AG04449 (cell line): ENCODE data around the gene TOX2.

Experiments used
- CTCF ChIA-PET: fragments of 350-600 bp; formaldehyde crosslinking; extraction: SDS; loops from one replicate; lab custom pipeline; 2021; ENCODE audit warnings: antibody characterized with exemption; lab: Yijun Ruan, JAX
- POLR2A ChIA-PET: fragments of 400-600, 350-600 bp; formaldehyde crosslinking; extraction: SDS; loops from one replicate; lab custom pipeline; 2020; ENCODE audit warnings: antibody characterized with exemption, inconsistent platforms; lab: Yijun Ruan, JAX
- DNase-seq: peaks from one replicate; pipeline ENCODE4 v3.0.0-alpha.2; 2010; ENCODE audit warnings: low read depth, low spot score
- H3K4me3 ChIP-seq: 2 replicates; pipeline ENCODE4 v1.5.1; 2011; ENCODE audit warnings: low read depth, mild to moderate bottlenecking, control low read depth, low read length
- TF ChIP-seq, protein P1 (sequence below): IDR thresholded peaks from one replicate; pipeline ENCODE4 v1.5.1; 2011; ENCODE audit warnings: mild to moderate bottlenecking, moderate library complexity, low read length, control low read depth, inconsistent platforms; ENCODE audit not compliant: insufficient read depth; ENCODE audit errors: missing control alignments

The TOX2 gene

DNA sequence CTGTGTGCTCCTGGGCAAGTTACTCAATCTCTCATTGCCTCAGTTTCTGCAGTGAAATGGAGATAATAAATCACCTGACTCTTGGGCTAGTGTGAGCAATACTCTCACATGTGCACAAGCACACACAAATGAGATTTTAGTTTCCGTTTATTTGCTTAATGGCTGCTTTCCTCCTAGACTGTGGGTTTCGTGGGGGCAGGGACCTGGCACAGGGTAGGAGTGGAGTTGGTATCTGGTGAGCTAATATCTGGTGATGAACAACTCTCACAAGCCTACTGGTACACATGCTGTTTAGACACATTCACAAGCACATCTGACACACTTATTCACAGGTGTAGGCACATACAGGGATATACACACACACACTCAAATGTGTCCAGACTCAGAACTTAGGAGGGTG is 73.8 kb downstream of the TOX2 start:
- ChIA-PET POLR2A (interaction anchor here (1.1 kb wide), 1 partner anchor 30 kb away, joined by 4 read pairs; no protein-coding TSS in a partner anchor), CTCF (interaction anchor here (1.3 kb wide), 1 partner anchor 9 kb away, joined by 4 read pairs; no protein-coding TSS in a partner anchor)
- no peak for DNase-seq
- no peak overlapping the region for H3K4me3 ChIP-seq
- TF ChIP-seq, protein P1, sequence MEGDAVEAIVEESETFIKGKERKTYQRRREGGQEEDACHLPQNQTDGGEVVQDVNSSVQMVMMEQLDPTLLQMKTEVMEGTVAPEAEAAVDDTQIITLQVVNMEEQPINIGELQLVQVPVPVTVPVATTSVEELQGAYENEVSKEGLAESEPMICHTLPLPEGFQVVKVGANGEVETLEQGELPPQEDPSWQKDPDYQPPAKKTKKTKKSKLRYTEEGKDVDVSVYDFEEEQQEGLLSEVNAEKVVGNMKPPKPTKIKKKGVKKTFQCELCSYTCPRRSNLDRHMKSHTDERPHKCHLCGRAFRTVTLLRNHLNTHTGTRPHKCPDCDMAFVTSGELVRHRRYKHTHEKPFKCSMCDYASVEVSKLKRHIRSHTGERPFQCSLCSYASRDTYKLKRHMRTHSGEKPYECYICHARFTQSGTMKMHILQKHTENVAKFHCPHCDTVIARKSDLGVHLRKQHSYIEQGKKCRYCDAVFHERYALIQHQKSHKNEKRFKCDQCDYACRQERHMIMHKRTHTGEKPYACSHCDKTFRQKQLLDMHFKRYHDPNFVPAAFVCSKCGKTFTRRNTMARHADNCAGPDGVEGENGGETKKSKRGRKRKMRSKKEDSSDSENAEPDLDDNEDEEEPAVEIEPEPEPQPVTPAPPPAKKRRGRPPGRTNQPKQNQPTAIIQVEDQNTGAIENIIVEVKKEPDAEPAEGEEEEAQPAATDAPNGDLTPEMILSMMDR = no peak

DNA sequence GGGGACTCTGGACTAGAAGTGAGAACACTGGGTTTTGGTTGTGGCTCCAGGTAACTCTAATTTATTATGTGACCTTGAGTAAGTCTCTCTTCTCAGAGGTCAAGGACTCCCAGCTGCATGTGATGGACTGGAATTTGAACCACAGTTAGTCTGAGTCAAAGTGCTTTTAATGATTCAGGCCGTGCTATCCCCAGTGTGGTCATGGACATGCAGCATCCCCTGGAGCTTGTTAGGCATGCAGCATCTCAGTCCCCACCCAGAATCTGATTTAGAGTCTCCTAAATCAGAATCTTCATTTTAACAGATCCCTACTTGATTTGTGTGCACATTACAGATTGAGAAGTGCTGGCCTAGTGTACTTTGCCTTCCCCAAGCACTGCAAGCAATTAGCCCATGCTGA is 74.2 kb downstream of the TOX2 start:
- CTCF ChIA-PET = interaction anchor here (0.7 to 1.5 kb wide), 5 partner anchors 9 to 241 kb away, joined by 3 to 4 read pairs (median 3); no protein-coding TSS in a partner anchor
- DNase-seq = no peak
- no peak overlapping the region for H3K4me3 ChIP-seq
- POLR2A ChIA-PET = interaction anchor here (1.1 kb wide), 1 partner anchor 30 kb away, joined by 4 read pairs; no protein-coding TSS in a partner anchor
- TF ChIP-seq, protein P1 = peak; percentile 32

DNA sequence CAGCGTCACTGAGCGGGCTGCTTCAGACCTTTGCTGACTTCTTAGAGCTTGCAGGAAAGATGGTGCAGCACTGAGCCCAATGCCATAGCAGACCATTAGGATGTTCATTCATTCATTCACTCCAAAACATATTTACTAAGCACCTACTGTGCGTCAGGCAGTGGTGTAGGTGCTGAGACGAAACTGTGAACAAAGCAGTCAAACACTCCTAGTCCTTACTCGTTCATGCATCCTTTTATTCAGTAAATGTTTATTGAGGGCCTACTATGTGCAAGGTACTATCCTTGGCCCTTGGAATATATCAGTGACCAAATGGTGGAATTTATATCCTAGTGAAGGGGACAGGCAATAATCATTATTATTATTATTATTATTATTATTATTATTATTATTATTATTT is 76.6 kb downstream of the TOX2 start:
- CTCF ChIA-PET = interaction anchor here (0.6 kb wide), 1 partner anchor 57 kb away, joined by 3 read pairs; no protein-coding TSS in a partner anchor
- TF ChIP-seq, protein P1 = no peak
- no peak for DNase-seq
- no peak overlapping the region for H3K4me3 ChIP-seq
- POLR2A ChIA-PET = no interaction called here

DNA sequence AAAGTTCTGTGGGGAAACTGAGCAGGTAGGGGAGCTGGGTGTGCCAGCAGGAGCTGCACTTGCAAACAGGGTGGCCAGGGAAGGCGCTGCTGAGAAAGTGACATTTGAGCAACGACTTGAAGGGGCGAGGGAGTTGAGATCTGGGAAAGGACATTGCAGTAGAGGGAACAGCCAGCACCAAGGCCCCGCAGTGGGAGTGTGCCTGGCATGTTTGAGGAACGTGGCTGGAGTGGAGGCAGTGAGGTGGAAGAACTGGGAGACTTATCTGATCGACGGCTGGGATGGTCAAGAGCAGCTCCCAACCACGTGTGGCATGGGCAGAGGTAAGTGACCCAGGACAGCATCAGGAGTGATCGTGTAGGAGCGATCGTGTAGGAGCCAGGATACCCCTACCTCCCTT is 77.3 kb downstream of the TOX2 start:
- TF ChIP-seq, protein P1 = no peak
- DNase-seq = no peak
- POLR2A ChIA-PET = no interaction called here
- H3K4me3 ChIP-seq = no peak overlapping the region
- CTCF ChIA-PET = interaction anchor here (0.6 to 2.2 kb wide), 2 partner anchors 11 to 57 kb away, joined by 3 to 7 read pairs; no protein-coding TSS in a partner anchor

DNA sequence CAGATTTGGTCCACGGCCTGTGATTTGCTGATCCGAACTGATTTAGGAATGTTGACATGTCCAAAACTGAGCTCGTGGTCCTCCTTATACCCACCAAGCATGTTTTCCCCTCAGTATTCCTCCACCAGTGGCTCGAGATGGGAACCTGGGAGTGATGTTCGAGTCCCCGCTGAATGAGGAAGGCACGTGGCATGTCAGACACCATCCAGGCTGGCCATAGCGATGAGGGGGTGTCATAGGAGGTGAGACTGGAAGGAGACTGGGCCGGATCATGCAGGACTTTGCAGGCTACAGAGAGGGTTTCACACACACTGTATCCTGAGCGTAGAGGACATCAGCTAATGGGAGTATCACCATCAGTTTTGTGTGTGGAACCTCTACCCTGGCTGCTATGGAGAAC is 78.2 kb downstream of the TOX2 start:
- ChIA-PET CTCF (interaction anchor here (0.6 to 2.2 kb wide), 3 partner anchors 10 to 13 kb away, joined by 3 to 7 read pairs (median 3); no protein-coding TSS in a partner anchor), POLR2A (no interaction called here)
- TF ChIP-seq, protein P1 = no peak
- no peak for DNase-seq
- H3K4me3 ChIP-seq = no peak overlapping the region

DNA sequence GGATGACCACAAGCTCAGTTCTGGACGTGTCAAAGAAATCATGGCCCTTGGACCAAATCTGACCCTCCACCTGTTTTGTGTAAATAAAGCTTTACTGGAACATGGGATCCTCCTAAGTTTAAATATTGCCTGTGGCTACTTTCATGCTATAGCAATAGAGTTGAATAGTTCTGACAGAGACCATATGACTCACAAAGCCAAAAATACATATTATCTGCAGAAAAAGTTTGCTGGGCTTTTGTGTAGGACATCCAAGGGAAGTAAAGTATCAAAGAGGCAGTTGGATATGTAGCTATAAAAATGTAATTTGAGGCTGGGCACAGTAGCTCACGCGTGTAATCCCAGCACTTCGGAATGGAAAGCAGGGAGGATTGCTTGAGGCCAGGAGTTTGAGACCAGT is 78.9 kb downstream of the TOX2 start:
- no peak overlapping the region for H3K4me3 ChIP-seq
- CTCF ChIA-PET = interaction anchor here (1.0 to 2.2 kb wide), 3 partner anchors 9 to 12 kb away, joined by 3 to 7 read pairs (median 5); no protein-coding TSS in a partner anchor
- POLR2A ChIA-PET = no interaction called here
- TF ChIP-seq, protein P1 = no peak
- no peak for DNase-seq
